K562 (cell line): ENCODE results near the gene MYCBP2. TPM values are rescaled to one million over a fixed set of nuclear protein-coding genes. Genes with fewer than 3 reads are reported as not detected.

Experiments
- ATAC-seq: fragments of 200-7000 bp; cut with Tn5 transposase; 3 replicates; pipeline ENCODE4 v1.9.1; 2020; ENCODE audit warnings: moderate library complexity
- BruUV-seq: library from RNA; stranded (reverse); fragments of 400-500 nt; replicated peaks from 2 replicates; lab custom pipeline; 2021; lab: Mats Ljungman, UMichigan
- CTCF ChIA-PET: fragments of 300-600 bp; formaldehyde crosslinking; extraction: SDS; loops from one replicate; lab custom pipeline; 2021; ENCODE audit warnings: low intra/inter-chr PET ratio; lab: Yijun Ruan, JAX
- POLR2A ChIA-PET: fragments of 300-600, 350-650 bp; sonication (Branson Sonifier 250); formaldehyde crosslinking; extraction: SDS; loops from one replicate; lab custom pipeline; 2021; ENCODE audit warnings: antibody characterized with exemption, inconsistent platforms; lab: Yijun Ruan, JAX
- DNase-seq, 4 experiments: peaks; one replicate each; pipeline versions ENCODE4 v3.0.0 to v3.0.0-alpha.2; 2011 to 2018; ENCODE audit warnings: low spot score in 3 of 4, mixed read lengths in 3 of 4; ENCODE audit errors: extremely low read depth in 1 of 4
- FAIRE-seq: peaks from 2 replicates; lab custom pipeline; 2011; peaks lifted over from hg19 to GRCh38; lab: Jason Lieb, UNC
- H2AFZ ChIP-seq: 2 replicates; pipeline ENCODE4 v1.6.0; 2011; ENCODE audit warnings: low read depth, low read length, control low read depth, inconsistent platforms
- H3K27ac ChIP-seq: fragments of 200-600 bp; 3 replicates; pipeline ENCODE4 v1.8.0; 2011; ENCODE audit warnings: low read depth, mild to moderate bottlenecking, control low read depth, inconsistent platforms, low read length, moderate library complexity, mixed read lengths; ENCODE audit errors: extremely low read depth
- H3K27me3 ChIP-seq, 2 experiments: fragments of 300-600 bp in 1 of 2; 2 replicates in 1 of 2; 3 replicates in 1 of 2; pipeline versions ENCODE4 v1.6.0 to v1.8.0; 2011; ENCODE audit warnings: inconsistent platforms in 2 of 2, low read length in 2 of 2, mild to moderate bottlenecking in 1 of 2, mixed read lengths in 1 of 2, moderate library complexity in 1 of 2; ENCODE audit not compliant: control insufficient read depth in 2 of 2, insufficient read depth in 2 of 2
- H3K36me3 ChIP-seq: fragments of 300-600 bp; 3 replicates; pipeline ENCODE4 v1.8.0; 2011; ENCODE audit warnings: mild to moderate bottlenecking, low read length, inconsistent platforms; ENCODE audit not compliant: control insufficient read depth, insufficient read depth
- H3K4me1 ChIP-seq, 2 experiments: fragments of 200-600 bp in 1 of 2; replicated peaks in 1 of 2; 2 replicates in 1 of 2; 3 replicates in 1 of 2; pipeline versions ENCODE4 v1.5.1 to v1.8.0; 2011; ENCODE audit warnings: inconsistent platforms in 2 of 2, low read length in 2 of 2, mild to moderate bottlenecking in 1 of 2, mixed read lengths in 1 of 2, moderate library complexity in 1 of 2; ENCODE audit not compliant: control insufficient read depth in 2 of 2, insufficient read depth in 2 of 2
- H3K4me2 ChIP-seq: 2 replicates; pipeline ENCODE4 v1.6.1; 2011; ENCODE audit warnings: low read length, control low read depth, inconsistent platforms, mixed read lengths; ENCODE audit not compliant: insufficient read depth
- H3K4me3 ChIP-seq: fragments of 200-600 bp; sonication (generic), shearing (Covaris generic); 2 replicates; pipeline ENCODE4 v1.5.1; 2016; ENCODE audit warnings: control low read depth, inconsistent platforms
- H3K79me2 ChIP-seq: fragments of 200-600 bp; 3 replicates; pipeline ENCODE4 v1.8.0; 2011; ENCODE audit warnings: low read length, inconsistent platforms; ENCODE audit not compliant: control insufficient read depth, insufficient read depth
- H3K9ac ChIP-seq, 2 experiments: 2 replicates each; pipeline versions ENCODE4 v1.6.0 to v1.6.1; 2011; ENCODE audit warnings: low read depth in 2 of 2, low read length in 2 of 2, control low read depth in 1 of 2, inconsistent platforms in 1 of 2, mild to moderate bottlenecking in 1 of 2, mixed read lengths in 1 of 2; ENCODE audit not compliant: insufficient read depth in 1 of 2
- H3K9me1 ChIP-seq: one replicate; pipeline ENCODE4 v1.6.0; 2011; ENCODE audit warnings: inconsistent platforms, mild to moderate bottlenecking, low read length, moderate library complexity; ENCODE audit not compliant: control insufficient read depth, insufficient read depth
- H3K9me3 ChIP-seq: replicated peaks from 2 replicates; pipeline ENCODE4 v1.5.1; 2011; ENCODE audit warnings: low read depth, low read length, inconsistent platforms; ENCODE audit not compliant: control insufficient read depth, insufficient read depth
- H4K20me1 ChIP-seq: replicated peaks from 2 replicates; pipeline ENCODE4 v1.6.1; 2011; ENCODE audit warnings: low read length, inconsistent platforms, mixed read lengths; ENCODE audit not compliant: control insufficient read depth, insufficient read depth
- ARID1B ChIP-seq: fragments of 450-650 bp; IDR thresholded peaks from 2 replicates; pipeline ENCODE4 v1.6.1; 2016; ENCODE audit warnings: antibody characterized with exemption, mild to moderate bottlenecking, inconsistent platforms
- FOSL1 ChIP-seq: fragments of 200-800 bp; sonication (Bioruptor generic); conservative IDR thresholded peaks from 2 replicates; pipeline ENCODE4 v1.6.1; 2016; ENCODE audit warnings: missing genetic modification characterization, missing compliant biosample characterization
- FOXP4 ChIP-seq: sonication (generic); formaldehyde crosslinking; IDR thresholded peaks from 2 replicates; pipeline ENCODE4 v1.8.0; 2022; ENCODE audit warnings: mild to moderate bottlenecking, missing genetic modification reagents, borderline replicate concordance
- HEY1 ChIP-seq: fragments of 250-450 bp; sonication (Bioruptor Pico); IDR thresholded peaks from 2 replicates; pipeline ENCODE4 v1.5.0; 2020; ENCODE audit warnings: mild to moderate bottlenecking, moderate library complexity, borderline replicate concordance
- MXD1 ChIP-seq: fragments of 250-450 bp; sonication (Bioruptor Pico); IDR thresholded peaks from 2 replicates; pipeline ENCODE4 v1.8.0; 2021; ENCODE audit warnings: borderline replicate concordance, mild to moderate bottlenecking, moderate library complexity; ENCODE audit not compliant: poor library complexity, severe bottlenecking
- PHB ChIP-seq: fragments of 250-450 bp; sonication (Bioruptor Pico); IDR thresholded peaks from 2 replicates; pipeline ENCODE4 v1.5.0; 2021
- TAF9B ChIP-seq: fragments of 450-650 bp; IDR thresholded peaks from 2 replicates; pipeline ENCODE4 v1.6.1; 2018; ENCODE audit warnings: mild to moderate bottlenecking; ENCODE audit not compliant: partially characterized antibody
- THRA ChIP-seq: fragments of 450-650 bp; IDR thresholded peaks from 2 replicates; pipeline ENCODE4 v1.6.1; 2017; ENCODE audit warnings: mild to moderate bottlenecking, moderate library complexity
- THRAP3 ChIP-seq: fragments of 450-650 bp; IDR thresholded peaks from 2 replicates; pipeline ENCODE4 v1.6.1; 2016; ENCODE audit warnings: mild to moderate bottlenecking, inconsistent platforms, borderline replicate concordance
- USF1 ChIP-seq: sonication (generic); formaldehyde crosslinking; IDR thresholded peaks from 2 replicates; pipeline ENCODE4 v1.9.0; 2022; ENCODE audit warnings: mild to moderate bottlenecking, missing genetic modification reagents
- ZHX1 ChIP-seq: fragments of 150-350 bp; conservative IDR thresholded peaks from 2 replicates; pipeline ENCODE4 v1.6.1; 2014; ENCODE audit warnings: low read length
- ZNF143 ChIP-seq: sonication (generic); formaldehyde crosslinking; IDR thresholded peaks from 2 replicates; pipeline ENCODE4 v1.9.0; 2022; ENCODE audit warnings: mild to moderate bottlenecking, missing genetic modification reagents
- ZNF561 ChIP-seq: fragments of 450-650 bp; formaldehyde crosslinking; conservative IDR thresholded peaks from 2 replicates; pipeline ENCODE4 v1.4.0; 2020; ENCODE audit warnings: mild to moderate bottlenecking, moderate library complexity
- WGBS: fragments of 100-300 bp; shearing (Covaris generic); methylation state at CpG from one replicate; pipeline ENCODE4 v1.1.6; 2016; ENCODE audit warnings: low coverage, mixed read lengths; ENCODE audit not compliant: insufficient coverage; ENCODE audit errors: missing lambda C conversion rate; 5-methylcytosine and 5-hydroxymethylcytosine counted together
- in situ Hi-C: fragments of 300-500 bp; cut with MboI; formaldehyde crosslinking; loops from 4 replicates; pipeline ENCODE4 v1.15.0; 2018; ENCODE audit warnings: inconsistent platforms, mixed read lengths
- intact Hi-C: fragments of 100-400 bp; cut with micrococcal nuclease; formaldehyde crosslinking; loops from 2 replicates; pipeline ENCODE4 v1.14.2; 2022
- polyA plus RNA-seq, 8 experiments: library from polyadenylated mRNA; depleted of rRNA in 4 of 8; stranded (reverse) in 5 of 8; unstranded in 3 of 8; fragments of >200 nt; fragmentation: Nextera tagmentation in 2 of 8; fragmentation: Illumina TruSeq in 1 of 8; extraction: Ambion mirVana in 2 of 8; extraction: Trizol in 1 of 8; gene quantifications; 2 replicates each; pipeline versions ENCODE4 v1.2.1 to v1.2.3, GENCODE V29; 2011 to 2014; ENCODE audit warnings: inconsistent platforms in 1 of 8, missing spikeins in 1 of 8
- total RNA-seq, 7 experiments: library from RNA; depleted of rRNA in 6 of 7; stranded (reverse); fragments of >200 nt in 6 of 7; fragmentation: Illumina TruSeq in 2 of 7; extraction: Trizol in 2 of 7; gene quantifications; 2 replicates each; pipeline versions ENCODE4 v1.2.1 to v1.2.3, GENCODE V29; 2011 to 2021; ENCODE audit warnings: low replicate concordance in 1 of 7

Gene MYCBP2
- total and polyA plus RNA-seq, 9 of the 15 experiments (the other 6 are each of a cell fraction or from before 2014, with no cell fraction given), result 13.2 to 47.2 (median 28.9) TPM

GRCh38 chr13:77138813-77139212 lies 188.1 kb downstream of the MYCBP2 start:
- POLR2A ChIA-PET, result no interaction called here
- Histone ChIP-seq H3K4me1 (no peaks in the 10 kb centered on the region), H4K20me1 (no peaks in the 10 kb centered on the region), H3K4me2 (no peak overlapping the region), H3K9ac (no peak overlapping the region), H3K4me3 (no peak overlapping the region), H2AFZ (no peak overlapping the region), H3K36me3 (peaks cover 32% of the 10 kb centered on the region; the same call in 2 of the 3 replicates)
- in situ Hi-C loops, result no loop called here
- TF ChIP-seq FOSL1 (tag), result no peak
- TF ChIP-seq ARID1B, result no peak
- TF ChIP-seq THRA, result no peak
- TF ChIP-seq ZNF143 (CRISPR knock-in tag), result no peak
- no peak for TF ChIP-seq TAF9B
- TF ChIP-seq USF1 (CRISPR knock-in tag), result no peak
- no peak for TF ChIP-seq ZHX1
- TF ChIP-seq HEY1 (CRISPR knock-in tag), result no peak
- TF ChIP-seq PHB (CRISPR knock-in tag), result no peak
- TF ChIP-seq ZNF561 (CRISPR knock-in tag), result no peak
- no peak for TF ChIP-seq THRAP3
- no peak for TF ChIP-seq FOXP4
- no peak for TF ChIP-seq MXD1 (CRISPR knock-in tag)
- TF ChIP-seq, all 486 proteins: peak for 0
- CTCF ChIA-PET, result no interaction called here
- no peak overlapping the region for H3K27ac ChIP-seq
- FAIRE-seq (no peak), DNase-seq (no peak), ATAC-seq (no peak)
- H3K27me3 ChIP-seq, result no peaks in the 10 kb centered on the region
- WGBS, result 89% methylated on average over 2 of the region's 2 CpGs
- intact Hi-C loops, result no loop called here
- BruUV-seq, result no TSS peak
- no peaks in the 10 kb centered on the region for H3K9me3 ChIP-seq
- H3K79me2 ChIP-seq, result no peaks in the 10 kb centered on the region
- no peaks in the 10 kb centered on the region for H3K9me1 ChIP-seq
